Gastrocnemius medialis (tissue), 4 donors: Measurements from ENCODE around the gene ANO10.

Source experiments
- POLR2A ChIP-seq, 2 donors: fragments of 450-650 bp; IDR thresholded peaks; one replicate each; pipeline ENCODE4 v1.6.1; 2017; ENCODE audit warnings: antibody characterized with exemption in 2 of 2, mild to moderate bottlenecking in 2 of 2, moderate library complexity in 2 of 2
- TF ChIP-seq, protein P1 (sequence below), 5 experiments: fragments of 450-650 bp in 3 of 5; fragments of 200-600 bp in 2 of 5; sonication (generic) in 2 of 5; IDR thresholded peaks in 4 of 5; conservative IDR thresholded peaks in 1 of 5; 1 replicate in 4 of 5; 2 replicates in 1 of 5; pipeline ENCODE4 v1.5.1; 2016 to 2019; ENCODE audit warnings: antibody characterized with exemption in 5 of 5, mild to moderate bottlenecking in 3 of 5, moderate library complexity in 3 of 5

DNA sequence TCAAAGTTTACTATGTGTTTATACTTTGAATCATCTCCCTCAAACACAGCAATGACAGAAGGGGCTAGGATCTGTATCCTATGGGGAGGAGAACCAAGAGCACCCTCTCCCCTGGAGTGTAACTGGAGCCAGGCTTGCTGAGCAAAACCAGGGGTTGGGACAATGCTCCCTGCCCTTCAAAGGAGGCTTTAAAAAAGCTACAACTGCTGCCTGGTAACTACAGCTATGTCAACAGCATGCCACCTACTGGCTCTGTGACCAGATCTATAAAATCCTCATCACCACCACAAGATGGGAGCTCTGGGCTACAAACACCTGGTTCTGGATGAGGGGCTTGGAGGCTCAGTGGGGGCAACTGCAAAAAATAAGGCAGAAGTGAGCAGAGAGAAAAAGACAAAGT lies 61.9 kb downstream of the ANO10 start:
- TF ChIP-seq, protein P1, sequence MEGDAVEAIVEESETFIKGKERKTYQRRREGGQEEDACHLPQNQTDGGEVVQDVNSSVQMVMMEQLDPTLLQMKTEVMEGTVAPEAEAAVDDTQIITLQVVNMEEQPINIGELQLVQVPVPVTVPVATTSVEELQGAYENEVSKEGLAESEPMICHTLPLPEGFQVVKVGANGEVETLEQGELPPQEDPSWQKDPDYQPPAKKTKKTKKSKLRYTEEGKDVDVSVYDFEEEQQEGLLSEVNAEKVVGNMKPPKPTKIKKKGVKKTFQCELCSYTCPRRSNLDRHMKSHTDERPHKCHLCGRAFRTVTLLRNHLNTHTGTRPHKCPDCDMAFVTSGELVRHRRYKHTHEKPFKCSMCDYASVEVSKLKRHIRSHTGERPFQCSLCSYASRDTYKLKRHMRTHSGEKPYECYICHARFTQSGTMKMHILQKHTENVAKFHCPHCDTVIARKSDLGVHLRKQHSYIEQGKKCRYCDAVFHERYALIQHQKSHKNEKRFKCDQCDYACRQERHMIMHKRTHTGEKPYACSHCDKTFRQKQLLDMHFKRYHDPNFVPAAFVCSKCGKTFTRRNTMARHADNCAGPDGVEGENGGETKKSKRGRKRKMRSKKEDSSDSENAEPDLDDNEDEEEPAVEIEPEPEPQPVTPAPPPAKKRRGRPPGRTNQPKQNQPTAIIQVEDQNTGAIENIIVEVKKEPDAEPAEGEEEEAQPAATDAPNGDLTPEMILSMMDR (IDR thresholded peaks at IDR 0.05 in 4 of 5, conservative IDR thresholded peaks at IDR 0.05 in 1 of 5), result no peak
- no peak for TF ChIP-seq POLR2A (IDR thresholded peaks at IDR 0.05)
